Measurements from ENCODE around the gene CLMP.
A peak's percentile ranks its signal among the peaks of the same experiment; 100 is the strongest.

CLMP gene

DNA sequence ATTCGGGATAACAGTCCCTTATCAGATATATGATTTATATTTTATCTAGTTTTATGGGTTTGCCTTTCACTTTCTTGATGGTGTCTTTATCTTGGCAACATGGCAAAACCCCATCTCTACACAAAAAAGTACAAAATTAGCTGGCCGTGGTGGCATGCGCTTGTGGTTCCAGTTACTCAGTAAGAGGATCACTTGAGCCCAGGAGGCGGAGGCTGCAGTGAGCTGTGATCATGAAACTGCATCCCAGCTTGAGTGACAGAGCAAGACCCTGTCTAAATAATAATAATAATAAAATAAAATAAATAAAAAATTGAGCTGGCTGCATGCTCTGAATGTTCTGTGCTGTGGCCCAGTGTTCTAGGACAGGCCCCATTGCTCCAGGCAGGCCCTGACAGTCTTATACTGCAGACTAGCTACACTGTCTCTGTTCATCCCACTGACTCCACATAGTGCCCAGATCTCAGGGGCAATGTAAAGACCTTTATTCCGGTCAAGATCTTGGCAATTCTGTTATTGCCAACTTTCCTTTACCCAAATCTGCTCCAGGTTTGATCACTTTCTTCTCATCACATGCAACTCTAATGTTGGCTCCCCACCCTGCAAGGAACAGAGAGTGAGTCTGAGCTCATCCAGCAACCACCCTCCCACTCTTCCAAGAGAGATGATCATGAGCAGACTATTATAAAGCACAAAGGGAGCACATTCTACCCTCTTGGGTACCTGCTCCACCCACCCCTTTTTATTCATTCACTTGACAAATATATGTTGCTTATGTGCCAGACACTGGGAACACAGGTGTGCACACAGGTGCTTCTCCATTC is 141.9 kb downstream of the CLMP start:
- DNase-seq = no peak

DNA sequence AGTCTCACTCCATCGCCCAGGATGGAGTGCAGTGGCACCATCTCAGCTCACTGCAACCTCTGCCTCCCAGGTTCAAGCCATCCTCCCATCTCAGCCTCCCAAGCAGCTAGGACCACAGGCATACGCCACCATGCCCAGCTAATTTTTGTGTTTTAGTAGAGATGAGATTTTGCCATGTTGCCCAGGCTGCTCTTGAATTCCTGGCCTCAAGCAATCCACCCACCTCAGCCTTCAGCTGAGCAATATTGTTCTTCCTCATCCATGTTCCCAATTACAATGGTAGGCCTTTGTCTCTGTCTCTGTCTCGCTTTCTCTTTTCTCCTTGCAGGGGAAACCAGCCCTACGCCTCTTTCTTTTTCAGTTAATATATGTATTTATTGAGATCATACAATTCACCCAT is 143.4 kb downstream of the CLMP start:
- no peak for DNase-seq

DNA sequence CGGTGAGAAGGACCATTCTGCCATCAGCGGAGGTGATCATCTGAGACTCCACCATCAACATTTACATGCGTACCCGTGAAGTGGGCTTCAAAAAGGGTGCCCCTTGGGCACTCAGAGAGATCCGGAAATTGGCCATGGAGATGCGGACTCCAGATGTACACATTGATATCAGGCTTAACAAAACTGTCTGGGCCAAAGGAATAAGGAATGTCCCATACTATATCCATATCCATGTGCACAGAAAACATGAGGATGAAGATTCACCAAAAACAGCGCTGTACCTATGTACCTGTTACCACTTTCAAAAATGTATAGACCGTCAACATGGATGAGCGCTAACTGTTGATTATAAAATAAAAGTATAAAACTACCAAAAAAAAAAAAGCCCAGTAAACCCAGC is 143.9 kb downstream of the CLMP start:
- no peak for DNase-seq

GRCh38 chr11:123047947-123048293 is 147.1 kb downstream of the CLMP start:
- DNase-seq = no peak

GRCh38 chr11:123047266-123047946 is 147.6 kb downstream of the CLMP start:
- no peak for DNase-seq

- DNase-seq = no peak
Measured at GRCh38 chr11:123046473-123047259, 148.4 kb downstream of the CLMP start.

GRCh38 chr11:123045101-123045500 is 149.9 kb downstream of the CLMP start:
- no peak for DNase-seq

GRCh38 chr11:123041185-123041584 is 153.9 kb downstream of the CLMP start:
- no peak for DNase-seq

GRCh38 chr11:123040111-123040432 is 155.0 kb downstream of the CLMP start:
- no peak for DNase-seq

DNA sequence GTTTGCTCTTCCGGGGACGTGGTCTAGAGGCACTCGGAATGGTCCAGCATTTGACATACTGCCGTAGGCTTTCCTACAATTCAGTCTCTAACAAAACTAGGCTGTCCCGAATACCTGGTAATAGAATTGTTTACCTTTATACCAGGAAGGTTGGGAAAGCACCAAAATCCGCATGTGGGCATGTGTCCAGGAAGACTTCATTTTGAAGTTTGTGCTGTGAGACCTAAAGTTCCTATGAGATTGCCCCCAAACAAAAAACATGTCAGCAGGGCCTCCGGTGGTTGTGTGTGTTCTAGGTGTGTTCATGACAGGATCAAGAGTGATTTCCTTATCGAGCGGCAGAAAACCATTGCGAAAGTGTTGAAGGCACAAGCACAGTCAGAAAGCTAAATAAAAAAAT is 159.2 kb downstream of the CLMP start:
- DNase-seq = no peak

DNA sequence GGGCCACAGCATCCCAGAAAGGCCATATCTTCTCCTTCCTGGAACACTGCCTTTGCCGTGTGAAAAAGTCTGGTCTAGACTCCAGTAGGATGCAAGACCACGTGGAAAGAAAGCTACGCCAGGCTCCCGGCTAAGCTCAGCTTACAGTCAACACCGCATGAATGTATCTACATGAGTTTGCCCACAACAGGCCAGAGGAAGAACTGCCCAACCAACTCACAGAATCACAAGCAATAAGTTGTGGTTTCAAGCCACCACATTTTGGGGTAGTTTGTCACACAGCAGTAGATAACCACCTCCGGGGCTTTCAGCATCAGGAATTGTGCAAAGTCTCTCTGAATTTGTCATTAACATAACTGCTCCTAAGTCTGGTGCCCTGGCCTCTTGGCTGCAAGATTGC is 160.5 kb downstream of the CLMP start:
- DNase-seq = no peak

DNA sequence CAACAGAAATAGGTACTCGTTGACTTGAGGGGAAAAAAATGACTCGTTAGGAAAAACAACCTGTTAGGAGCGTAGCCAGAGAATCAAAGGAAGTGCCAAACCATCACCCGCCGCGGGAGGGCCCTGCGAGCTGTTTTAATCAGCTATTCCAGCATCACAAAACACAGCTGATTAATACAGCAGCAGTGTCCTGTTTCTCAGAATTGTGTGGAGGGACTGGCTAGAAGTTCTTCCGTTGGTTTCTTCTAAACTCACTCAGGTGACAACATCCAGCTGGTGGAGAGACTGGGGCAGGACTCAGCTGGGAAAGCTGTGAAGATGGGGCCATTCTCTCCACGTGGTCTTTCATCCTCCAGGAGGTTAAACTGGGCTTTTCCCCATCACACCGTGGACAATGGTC is 161.2 kb downstream of the CLMP start:
- DNase-seq = no peak

DNA sequence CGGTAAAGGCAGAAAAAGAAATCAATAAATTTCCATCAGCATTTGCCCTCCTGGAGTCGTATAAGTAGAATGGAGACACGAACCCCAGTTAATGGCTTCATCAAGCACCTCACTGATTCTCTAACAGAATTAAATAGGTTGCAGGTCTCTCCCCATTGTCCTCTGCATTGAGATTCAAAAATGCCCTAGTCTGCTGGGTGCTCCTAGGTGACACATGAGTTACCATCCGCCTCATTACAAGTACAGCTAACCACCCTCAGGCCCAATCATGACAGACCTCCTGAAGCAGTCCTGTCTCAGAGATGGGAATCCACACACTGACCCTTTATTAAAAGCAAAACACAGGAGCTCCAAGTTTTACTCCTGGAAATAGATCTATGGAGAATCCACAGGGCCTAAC is 164.5 kb downstream of the CLMP start:
- DNase-seq = no peak

DNA sequence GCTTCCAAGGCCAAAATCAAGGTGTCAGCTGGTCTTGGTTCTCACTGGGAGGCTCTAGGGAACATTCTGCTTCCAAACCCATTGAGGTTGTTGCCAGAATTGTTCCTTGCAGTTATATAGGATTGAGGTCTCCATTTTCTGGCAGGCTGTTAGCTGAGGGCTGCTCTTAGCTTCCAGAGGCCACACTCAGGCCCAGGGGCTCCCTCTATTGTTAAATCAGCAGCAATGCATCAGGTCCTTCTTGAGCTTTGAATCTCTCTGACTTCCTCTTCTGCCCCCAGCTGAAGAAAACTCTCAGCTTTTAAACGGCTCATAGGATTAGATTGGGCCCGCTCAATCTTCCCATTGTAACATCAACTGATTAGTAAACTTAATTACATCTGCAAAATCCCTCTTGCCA is 174.1 kb downstream of the CLMP start:
- DNase-seq = peak; percentile 38
